Activated naive CD8-positive, alpha-beta T cell treated with anti-CD3 and anti-CD28 coated beads for 36 hours (primary cell): ENCODE results near the gene ZNF566. TPM values are rescaled to one million over a fixed set of nuclear protein-coding genes. Genes with fewer than 3 reads are reported as not detected.

Source experiments
- DNase-seq: peaks from one replicate; pipeline ENCODE4 v3.0.0; 2021
- H3K27ac Mint-ChIP-seq: one replicate; pipeline ENCODE4 v1.8.0; 2022; ENCODE audit warnings: mild to moderate bottlenecking, moderate library complexity, mixed read lengths
- H3K27me3 Mint-ChIP-seq: one replicate; pipeline ENCODE4 v1.8.0; 2022; ENCODE audit warnings: mild to moderate bottlenecking, mixed read lengths
- H3K36me3 Mint-ChIP-seq: one replicate; pipeline ENCODE4 v1.8.0; 2021; ENCODE audit warnings: mild to moderate bottlenecking, mixed read lengths
- H3K4me1 Mint-ChIP-seq: one replicate; pipeline ENCODE4 v1.8.0; 2021; ENCODE audit warnings: mixed read lengths
- H3K4me3 Mint-ChIP-seq: one replicate; pipeline ENCODE4 v1.8.0; 2022; ENCODE audit warnings: mild to moderate bottlenecking, moderate library complexity, mixed read lengths
- H3K9me3 Mint-ChIP-seq: one replicate; pipeline ENCODE4 v1.8.0; 2022; ENCODE audit warnings: mixed read lengths
- total RNA-seq, 2 experiments: library from RNA; stranded (reverse); gene quantifications; one replicate each; pipeline ENCODE4 v1.2.3, GENCODE V29; 2021

Gene ZNF566
- total RNA-seq, 2 experiments from 2014 or later = 6.0 to 7.8 TPM

DNA sequence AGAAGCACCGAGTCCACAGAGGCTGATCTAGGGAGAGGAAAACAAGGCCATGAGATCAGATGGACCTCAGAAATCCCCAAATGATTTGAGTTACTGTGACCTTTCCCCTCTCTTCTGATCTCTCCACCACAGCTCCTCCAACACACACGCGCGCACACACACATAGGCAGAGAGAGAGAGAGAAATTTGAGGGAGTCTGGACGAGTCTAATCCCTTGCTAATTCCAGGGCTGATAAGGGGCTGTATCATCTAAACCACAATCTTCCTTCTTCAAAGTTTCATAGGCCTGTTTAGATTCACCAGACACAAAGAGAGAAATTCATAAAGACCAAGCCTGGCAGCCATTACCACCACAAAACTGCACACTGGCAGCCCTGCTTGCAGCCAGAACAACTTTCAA lies 79.5 kb downstream of the ZNF566 start:
- Mint-ChIP-seq H3K36me3 (peaks cover 90% of the 10 kb centered on the region), H3K4me3 (no peak overlapping the region), H3K9me3 (peaks cover 53% of the 10 kb centered on the region), H3K27ac (no peak overlapping the region), H3K27me3 (no peaks in the 10 kb centered on the region), H3K4me1 (no peaks in the 10 kb centered on the region)
- DNase-seq = no peak

DNA sequence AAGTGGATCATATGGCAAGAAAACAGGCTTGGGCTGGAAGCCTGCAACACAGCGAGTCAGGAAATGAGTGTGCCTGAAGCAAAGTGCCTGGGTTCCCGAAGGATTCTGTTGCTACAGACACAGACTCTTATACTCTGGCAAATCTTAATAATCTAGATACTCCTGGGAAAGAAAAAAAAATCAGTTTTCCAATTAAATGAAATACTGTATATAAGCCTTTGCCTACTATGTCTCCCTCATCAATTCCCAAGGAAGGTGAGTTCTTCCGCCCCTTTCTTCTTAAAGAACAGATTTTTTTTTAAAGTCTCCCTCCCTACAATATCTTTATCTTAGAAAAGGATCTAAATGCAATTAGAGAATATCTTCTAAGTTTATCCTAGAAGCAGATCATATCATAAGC lies 81.3 kb downstream of the ZNF566 start:
- no peak overlapping the region for H3K27ac Mint-ChIP-seq
- H3K4me1 Mint-ChIP-seq = no peaks in the 10 kb centered on the region
- H3K27me3 Mint-ChIP-seq = no peaks in the 10 kb centered on the region
- H3K4me3 Mint-ChIP-seq = no peak overlapping the region
- H3K36me3 Mint-ChIP-seq = peaks cover 90% of the 10 kb centered on the region
- no peak for DNase-seq
- H3K9me3 Mint-ChIP-seq = peaks cover 58% of the 10 kb centered on the region

DNA sequence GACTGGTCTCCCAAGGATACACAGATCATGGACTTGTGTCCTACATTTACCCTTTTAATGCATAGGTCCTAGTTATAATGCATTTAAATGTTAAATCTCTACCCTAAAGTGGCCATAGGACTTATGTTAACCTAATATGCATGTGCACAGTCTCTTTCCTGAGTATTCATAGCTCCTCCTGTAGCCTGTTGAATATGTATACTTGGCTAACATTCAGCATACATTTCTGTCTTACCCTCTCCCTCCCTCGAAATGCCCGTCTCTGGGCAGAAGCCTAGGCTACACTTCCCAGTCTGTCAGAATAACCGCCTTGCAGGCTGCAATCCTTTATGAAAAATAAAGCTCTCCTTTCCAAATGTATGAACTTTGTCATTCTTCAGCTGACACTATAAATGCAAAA lies 84.9 kb downstream of the ZNF566 start:
- no peaks in the 10 kb centered on the region for H3K27me3 Mint-ChIP-seq
- H3K27ac Mint-ChIP-seq = no peak overlapping the region
- peaks cover 89% of the 10 kb centered on the region for H3K36me3 Mint-ChIP-seq
- no peaks in the 10 kb centered on the region for H3K4me1 Mint-ChIP-seq
- H3K9me3 Mint-ChIP-seq = peaks cover 53% of the 10 kb centered on the region
- H3K4me3 Mint-ChIP-seq = no peak overlapping the region
- DNase-seq = no peak

DNA sequence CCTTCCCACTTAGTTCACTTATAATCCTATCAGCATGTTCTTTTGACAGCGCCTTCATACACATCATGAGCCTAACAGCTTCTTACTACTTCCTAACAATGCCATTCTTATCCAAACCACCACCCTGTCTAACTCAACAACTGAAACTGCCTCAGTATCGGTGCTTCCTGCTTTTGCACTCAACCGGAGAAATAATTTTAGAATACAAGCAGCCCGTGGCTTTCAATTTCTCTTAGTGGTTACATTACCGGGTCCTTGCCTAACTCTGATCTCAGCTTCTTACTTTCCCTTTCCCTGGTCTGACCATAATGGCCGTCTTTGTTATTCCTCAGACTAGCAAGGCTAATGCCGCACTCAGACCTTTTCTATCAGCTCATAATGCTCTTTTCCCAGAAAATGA lies 87.9 kb downstream of the ZNF566 start:
- Mint-ChIP-seq H3K27me3 (no peaks in the 10 kb centered on the region), H3K36me3 (peaks cover 89% of the 10 kb centered on the region), H3K4me3 (no peak overlapping the region), H3K9me3 (peaks cover 49% of the 10 kb centered on the region), H3K4me1 (no peaks in the 10 kb centered on the region), H3K27ac (peak overlapping the region; percentile 4)
- DNase-seq = no peak

DNA sequence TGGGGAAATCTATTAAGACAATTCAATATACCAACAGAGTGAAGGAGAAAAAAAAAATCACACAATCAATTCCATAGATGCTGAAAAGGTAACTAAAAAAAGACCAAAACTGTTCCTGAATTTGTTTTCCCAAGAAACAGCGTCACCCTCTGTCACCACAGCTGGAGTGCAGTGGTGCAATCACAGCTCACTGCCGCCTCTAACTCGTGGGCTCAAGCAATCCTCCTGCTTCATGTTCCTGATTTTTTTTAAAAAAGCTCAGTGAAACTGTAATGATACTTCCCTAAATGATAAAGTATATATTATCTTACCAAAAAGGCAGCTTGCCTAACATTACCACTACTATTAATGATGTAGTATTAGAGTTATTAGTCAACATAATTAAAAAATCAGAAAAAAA lies 90.8 kb downstream of the ZNF566 start:
- H3K4me3 Mint-ChIP-seq = no peak overlapping the region
- DNase-seq = no peak
- H3K4me1 Mint-ChIP-seq = no peaks in the 10 kb centered on the region
- H3K27ac Mint-ChIP-seq = no peak overlapping the region
- no peaks in the 10 kb centered on the region for H3K27me3 Mint-ChIP-seq
- peaks cover 89% of the 10 kb centered on the region for H3K36me3 Mint-ChIP-seq
- H3K9me3 Mint-ChIP-seq = peaks cover 48% of the 10 kb centered on the region

Other genes with a start within 250 kb of the ZNF566 start
- gene ZFP14, start 110.4 kb downstream of the ZNF566 start, total RNA-seq = 1 to 10 TPM in 1 of 2 experiments, under 1 TPM in 1; 0.66 to 1.2 TPM
- 1 to 10 TPM; 5.2 to 5.7 TPM for gene ZFP82, start 70.9 kb downstream of the ZNF566 start, total RNA-seq
- 1 to 10 TPM; 6.2 to 8.3 TPM for gene ZNF260, start 38.7 kb upstream of the ZNF566 start, total RNA-seq
- gene ZNF529, start 83.7 kb upstream of the ZNF566 start, total RNA-seq = 10 to 100 TPM; 15.0 to 15.2 TPM
- gene ZNF382, start 115.8 kb upstream of the ZNF566 start, total RNA-seq = 1 to 10 TPM; 7.4 to 9.3 TPM
- gene ZNF461, start 177.3 kb upstream of the ZNF566 start, total RNA-seq = 1 to 10 TPM; 7.2 to 8.3 TPM
- 1 to 10 TPM; 8.0 to 9.4 TPM for gene ZNF567, start 198.1 kb upstream of the ZNF566 start, total RNA-seq